Body of pancreas (tissue), 4 donors: ENCODE measurements around the gene CUZD1. TPM values are rescaled to one million over a fixed set of nuclear protein-coding genes. Genes with fewer than 3 reads are reported as not detected.

Experiments used
- ATAC-seq: fragments of 150-250 bp; one replicate; pipeline ENCODE4 v1.9.1; 2016
- DNase-seq, 4 donors: peaks; one replicate each; pipeline ENCODE4 v3.0.0-alpha.2; 2019
- H3K27ac ChIP-seq, 4 donors: fragments of 200-600 bp; sonication (generic); 1 replicate in 3 of 4; 2 replicates in 1 of 4; pipeline versions ENCODE4 v1.5.1 to v1.6.1; 2016 to 2019; ENCODE audit warnings: mild to moderate bottlenecking in 1 of 4, mixed read lengths in 1 of 4, moderate library complexity in 1 of 4
- H3K27me3 ChIP-seq, 2 donors: fragments of 200-600 bp; sonication (generic); one replicate each; pipeline ENCODE4 v1.6.0; 2016; ENCODE audit warnings: mild to moderate bottlenecking in 1 of 2
- H3K36me3 ChIP-seq, 2 donors: fragments of 200-600 bp; sonication (generic); replicated peaks in 1 of 2; 2 replicates each; pipeline ENCODE4 v1.5.1; 2016; ENCODE audit warnings: low read depth in 2 of 2; ENCODE audit not compliant: insufficient read depth in 1 of 2
- H3K4me1 ChIP-seq: fragments of 200-600 bp; sonication (generic); one replicate; pipeline ENCODE4 v1.6.0; 2016
- H3K4me3 ChIP-seq, 2 donors: fragments of 200-600 bp; sonication (generic); 1 replicate in 1 of 2; 2 replicates in 1 of 2; pipeline ENCODE4 v1.5.1; 2016 to 2019
- H3K9me3 ChIP-seq, 3 donors: fragments of 200-600 bp; sonication (generic); 1 replicate in 2 of 3; 2 replicates in 1 of 3; pipeline ENCODE4 v1.5.1; 2016
- POLR2A ChIP-seq, 3 donors: fragments of 450-650 bp; IDR thresholded peaks; one replicate each; pipeline ENCODE4 v1.6.1; 2016; ENCODE audit warnings: antibody characterized with exemption in 3 of 3, mild to moderate bottlenecking in 2 of 3
- whole genome bisulfite sequencing, 2 donors: methylation state at CpG; one replicate each; pipeline ENCODE4 v1.1.5; 2017; 5-methylcytosine and 5-hydroxymethylcytosine counted together
- intact Hi-C: fragments of 100-400 bp; cut with DNase I; formaldehyde crosslinking; loops from one replicate; pipeline ENCODE4 v1.15.1; 2023
- total RNA-seq, 2 donors: library from RNA; depleted of rRNA; stranded (reverse); fragments of >200 nt; gene quantifications; one replicate each; pipeline ENCODE4 v1.1.0, GENCODE V29; 2016
- TF ChIP-seq, protein P1 (sequence below), 7 experiments: fragments of 450-650 bp in 4 of 7; fragments of 200-600 bp in 3 of 7; sonication (generic) in 3 of 7; IDR thresholded peaks; one replicate each; pipeline ENCODE4 v1.5.1; 2016 to 2019; ENCODE audit warnings: antibody characterized with exemption in 7 of 7

The CUZD1 gene
- total RNA-seq, 2 donors from 2014 or later: 225 to 837 TPM

DNA sequence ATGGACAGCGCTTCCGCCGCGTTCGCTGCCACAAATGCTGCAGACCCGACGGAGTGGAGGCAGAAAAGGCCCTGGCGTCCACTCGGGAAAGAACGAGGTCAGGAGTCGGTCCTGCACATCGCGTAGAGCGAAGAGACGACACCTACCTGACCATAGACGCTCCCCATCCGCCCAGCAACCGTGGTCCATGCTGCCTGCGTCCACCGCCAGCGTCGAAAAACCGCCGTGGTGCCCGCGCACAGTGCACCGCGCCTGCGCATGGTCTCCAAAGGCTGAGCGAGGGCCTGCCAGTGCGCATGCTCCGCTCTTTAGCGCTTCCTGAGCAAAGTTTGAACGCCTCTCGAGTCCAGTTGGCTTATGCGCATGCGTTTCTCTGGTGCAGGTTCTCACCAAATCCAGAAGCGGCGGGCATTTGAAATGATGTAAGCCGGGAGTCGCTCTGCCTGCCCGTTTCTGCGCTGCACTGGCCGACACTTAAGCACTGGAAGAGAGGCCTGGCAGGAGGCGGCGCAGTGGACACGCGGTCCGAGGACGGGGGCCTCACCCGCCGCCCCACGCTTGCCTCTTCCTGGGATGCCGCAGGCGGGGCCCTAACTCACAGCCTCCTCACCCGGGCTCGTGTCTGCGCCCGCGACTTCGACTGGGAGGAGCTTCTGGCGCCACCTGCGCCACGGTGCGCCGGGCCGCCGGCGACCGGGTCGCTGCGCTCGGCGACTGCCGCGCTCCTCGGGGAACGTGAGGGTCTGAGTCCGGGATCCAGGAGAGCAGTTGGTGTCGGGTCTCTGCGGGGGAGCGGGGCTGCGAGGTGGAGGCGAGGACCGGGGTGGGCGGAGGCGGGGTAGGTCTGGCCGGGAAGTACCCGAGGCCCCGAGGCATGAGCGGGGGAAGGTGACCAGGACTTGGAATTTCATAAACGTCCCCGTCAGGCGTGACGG lies 33.9 kb upstream of the CUZD1 start, which contains the start of gene FAM24B:
TSS of gene FAM24B (minus strand) at position 243 of the 935 bp plus-strand sequence. CDS start 29,066 bp downstream, outside the sequence.
- peak; percentile 97 for ATAC-seq
- TF ChIP-seq, protein P1, sequence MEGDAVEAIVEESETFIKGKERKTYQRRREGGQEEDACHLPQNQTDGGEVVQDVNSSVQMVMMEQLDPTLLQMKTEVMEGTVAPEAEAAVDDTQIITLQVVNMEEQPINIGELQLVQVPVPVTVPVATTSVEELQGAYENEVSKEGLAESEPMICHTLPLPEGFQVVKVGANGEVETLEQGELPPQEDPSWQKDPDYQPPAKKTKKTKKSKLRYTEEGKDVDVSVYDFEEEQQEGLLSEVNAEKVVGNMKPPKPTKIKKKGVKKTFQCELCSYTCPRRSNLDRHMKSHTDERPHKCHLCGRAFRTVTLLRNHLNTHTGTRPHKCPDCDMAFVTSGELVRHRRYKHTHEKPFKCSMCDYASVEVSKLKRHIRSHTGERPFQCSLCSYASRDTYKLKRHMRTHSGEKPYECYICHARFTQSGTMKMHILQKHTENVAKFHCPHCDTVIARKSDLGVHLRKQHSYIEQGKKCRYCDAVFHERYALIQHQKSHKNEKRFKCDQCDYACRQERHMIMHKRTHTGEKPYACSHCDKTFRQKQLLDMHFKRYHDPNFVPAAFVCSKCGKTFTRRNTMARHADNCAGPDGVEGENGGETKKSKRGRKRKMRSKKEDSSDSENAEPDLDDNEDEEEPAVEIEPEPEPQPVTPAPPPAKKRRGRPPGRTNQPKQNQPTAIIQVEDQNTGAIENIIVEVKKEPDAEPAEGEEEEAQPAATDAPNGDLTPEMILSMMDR (IDR thresholded peaks at IDR 0.05): peak in 1 of 7 experiments; percentile 3
- peak; percentile 56 to 76 (median 72) for TF ChIP-seq POLR2A (IDR thresholded peaks at IDR 0.05)
- Histone ChIP-seq H3K27me3 (no peaks in the 10 kb centered on the region), H3K27ac (peak within 1 kb of the TSS; percentile 65 to 88 (median 81)), H3K4me3 (peak within 1 kb of the TSS; percentile 8 to 33), H3K36me3 (no peaks in the 10 kb centered on the region), H3K9me3 (no peaks in the 10 kb centered on the region), H3K4me1 (peaks cover 46% of the 10 kb centered on the region)
- WGBS, 2 donors: 0 to 1% methylated on average over 24 to 91 of the region's 95 CpGs
- intact Hi-C loops: no loop called here
- DNase-seq: peak; percentile 97 to 99 (median 99)

DNA sequence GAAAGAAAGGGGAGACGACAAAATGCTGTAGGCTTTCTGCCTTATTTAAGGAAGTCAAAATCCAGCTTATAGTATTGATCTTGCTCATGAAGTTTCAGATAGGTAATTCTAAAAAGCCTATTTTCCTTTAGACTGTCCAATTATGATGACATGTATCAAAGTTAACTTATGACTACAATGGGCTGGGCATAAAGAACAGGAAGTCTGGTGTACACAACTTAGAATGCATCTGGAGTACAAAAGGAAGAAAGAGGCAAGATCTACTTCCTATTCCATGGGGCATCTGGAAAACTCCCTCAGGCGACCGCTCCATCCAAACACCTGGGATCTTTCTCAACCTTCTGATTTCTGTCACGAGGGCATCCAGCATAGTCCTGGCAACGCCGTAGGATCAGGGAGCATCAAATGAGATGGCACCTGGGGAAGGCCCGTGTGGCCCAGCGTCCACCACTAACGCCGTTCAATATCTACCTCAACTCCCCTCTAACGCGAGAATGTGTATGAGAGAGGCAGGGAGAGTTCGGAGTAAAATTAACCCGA lies 33.2 kb upstream of the CUZD1 start:
- TF ChIP-seq, protein P1 (IDR thresholded peaks at IDR 0.05): no peak
- TF ChIP-seq POLR2A (IDR thresholded peaks at IDR 0.05): no peak
- intact Hi-C loops: no loop called here
- H3K27ac ChIP-seq: peak overlapping the region; percentile 65 to 88 (median 81)
- H3K9me3 ChIP-seq: no peaks in the 10 kb centered on the region
- H3K27me3 ChIP-seq: no peaks in the 10 kb centered on the region
- H3K4me3 ChIP-seq: peak overlapping the region; percentile 8 to 33
- peak; percentile 59 for ATAC-seq
- peak; percentile 57 to 75 (median 70) for DNase-seq
- peaks cover 48% of the 10 kb centered on the region for H3K4me1 ChIP-seq
- no peaks in the 10 kb centered on the region for H3K36me3 ChIP-seq
- 13 to 29% methylated on average over 12 to 14 of the region's 14 CpGs for WGBS, 2 donors

DNA sequence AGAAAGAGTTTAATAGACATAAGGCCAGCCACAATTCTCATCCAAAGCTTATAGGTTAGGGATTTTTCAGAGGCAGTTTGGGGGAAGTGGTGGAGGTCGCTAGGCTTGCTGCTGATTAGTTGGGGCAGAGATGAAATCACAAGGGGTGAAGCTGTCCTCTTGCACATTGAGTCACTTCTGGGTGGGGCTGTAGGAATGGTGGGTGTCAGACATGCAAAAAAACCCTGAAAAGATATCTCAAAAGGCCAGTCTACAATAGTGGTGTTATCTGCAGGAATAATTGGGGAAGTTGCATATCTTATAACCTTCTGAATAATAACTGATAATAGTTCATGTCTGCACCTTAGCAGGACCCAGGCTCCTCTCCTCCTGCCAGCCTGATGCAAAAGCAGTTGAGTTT lies 31.6 kb upstream of the CUZD1 start:
- DNase-seq: no peak
- TF ChIP-seq POLR2A (IDR thresholded peaks at IDR 0.05): no peak
- TF ChIP-seq, protein P1 (IDR thresholded peaks at IDR 0.05): no peak
- Histone ChIP-seq H3K4me1 (peaks cover 48% of the 10 kb centered on the region), H3K27me3 (no peaks in the 10 kb centered on the region), H3K4me3 (no peak overlapping the region), H3K36me3 (no peaks in the 10 kb centered on the region), H3K9me3 (no peaks in the 10 kb centered on the region), H3K27ac (no peak overlapping the region)
- no peak for ATAC-seq
- intact Hi-C loops: no loop called here
- 90% methylated on average over 1 of the region's 1 CpG for WGBS, 2 donors

DNA sequence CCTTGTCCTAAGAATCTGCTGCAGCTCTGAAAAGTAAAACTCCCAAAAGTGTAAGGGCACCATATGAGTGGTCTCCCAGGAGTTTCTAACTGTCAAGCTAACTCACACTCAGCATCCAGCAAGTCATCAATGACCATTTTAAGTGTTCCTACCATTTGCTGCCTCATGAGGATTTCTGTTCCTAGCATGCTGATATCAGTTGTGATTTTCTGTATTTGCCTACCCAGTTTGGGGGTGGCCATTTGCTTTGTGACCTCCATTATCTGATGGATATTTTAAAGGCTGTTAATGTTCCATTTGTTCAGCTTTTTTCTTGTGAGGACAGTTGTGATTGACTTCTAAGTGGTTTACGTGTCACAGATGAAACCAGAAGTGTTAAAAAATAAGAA lies 30.8 kb upstream of the CUZD1 start:
- intact Hi-C loops: no loop called here
- H3K4me3 ChIP-seq: no peak overlapping the region
- H3K4me1 ChIP-seq: peaks cover 48% of the 10 kb centered on the region
- no peaks in the 10 kb centered on the region for H3K27me3 ChIP-seq
- DNase-seq (no peak), ATAC-seq (no peak)
- H3K9me3 ChIP-seq: no peaks in the 10 kb centered on the region
- TF ChIP-seq POLR2A (IDR thresholded peaks at IDR 0.05): no peak
- TF ChIP-seq, protein P1 (IDR thresholded peaks at IDR 0.05): no peak
- WGBS, 2 donors: 95 to 97% methylated on average over 1 of the region's 1 CpG
- H3K27ac ChIP-seq: no peak overlapping the region
- H3K36me3 ChIP-seq: no peaks in the 10 kb centered on the region
